Ascending aorta (tissue), 2 donors: Measurements from ENCODE around the gene MEF2C. TPM values are rescaled to one million over a fixed set of nuclear protein-coding genes. Genes with fewer than 3 reads are reported as not detected.
A peak's percentile ranks its signal among the peaks of the same experiment; 100 is the strongest.

Experiments
- DNase-seq, 2 donors: peaks; one replicate each; pipeline ENCODE4 v3.0.0-alpha.2; 2019; ENCODE audit warnings: low spot score in 2 of 2
- H3K27ac ChIP-seq, 2 donors: fragments of 200-600 bp; sonication (generic); one replicate each; pipeline ENCODE4 v1.5.1; 2016 to 2017; ENCODE audit warnings: mild to moderate bottlenecking in 1 of 2
- H3K27me3 ChIP-seq: fragments of 200-600 bp; sonication (generic); one replicate; pipeline ENCODE4 v1.5.1; 2017
- H3K36me3 ChIP-seq, 2 donors: fragments of 200-600 bp; sonication (generic); one replicate each; pipeline ENCODE4 v1.5.1; 2016
- H3K4me1 ChIP-seq, 2 donors: fragments of 200-600 bp; sonication (generic); one replicate each; pipeline ENCODE4 v1.5.1; 2016 to 2017; ENCODE audit warnings: mild to moderate bottlenecking in 1 of 2
- H3K4me3 ChIP-seq, 2 donors: fragments of 200-600 bp; sonication (generic); one replicate each; pipeline ENCODE4 v1.5.1; 2016 to 2017; ENCODE audit warnings: mild to moderate bottlenecking in 1 of 2
- H3K9me3 ChIP-seq, 2 donors: fragments of 200-600 bp; sonication (generic); one replicate each; pipeline ENCODE4 v1.5.1; 2016
- CTCF ChIP-seq, 3 experiments: fragments of 200-600 bp in 2 of 3; fragments of 450-650 bp in 1 of 3; sonication (generic) in 2 of 3; IDR thresholded peaks; one replicate each; pipeline ENCODE4 v1.5.1; 2016 to 2019; ENCODE audit warnings: antibody characterized with exemption in 3 of 3, mild to moderate bottlenecking in 1 of 3, moderate library complexity in 1 of 3
- intact Hi-C: fragments of 100-400 bp; cut with DNase I; formaldehyde crosslinking; loops from one replicate; pipeline ENCODE4 v1.15.1; 2023
- total RNA-seq: library from RNA; depleted of rRNA; stranded (reverse); fragments of >200 nt; gene quantifications from one replicate; pipeline ENCODE4 v1.1.0, GENCODE V29; 2016

MEF2C gene
- total RNA-seq, 1 donor from 2014 or later: 138 TPM

- Histone ChIP-seq H3K4me1 (peaks cover 3 to 49% of the 10 kb centered on the region in 2 donors), H3K36me3 (no peaks in the 10 kb centered on the region), H3K9me3 (no peaks in the 10 kb centered on the region), H3K27ac (peak overlapping the region; percentile 88 to 91), H3K27me3 (no peaks in the 10 kb centered on the region), H3K4me3 (peak overlapping the region; percentile 28 to 50)
- no peak for TF ChIP-seq CTCF (IDR thresholded peaks at IDR 0.05)
- DNase-seq: no peak
- intact Hi-C loops: loop anchor here (5.0 kb wide), 1 partner anchor 118 kb away; no protein-coding TSS in a partner anchor
Measured at GRCh38 chr5:88834131-88834462, 48.9 kb downstream of the MEF2C start.

GRCh38 chr5:88833371-88834130 is 49.4 kb downstream of the MEF2C start:
- DNase-seq: peak; percentile 29 to 89
- Histone ChIP-seq H3K27ac (peak overlapping the region; percentile 88 to 91), H3K4me1 (peaks cover 3 to 52% of the 10 kb centered on the region in 2 donors), H3K9me3 (no peaks in the 10 kb centered on the region), H3K36me3 (no peaks in the 10 kb centered on the region), H3K4me3 (peak overlapping the region; percentile 28 to 50), H3K27me3 (no peaks in the 10 kb centered on the region)
- TF ChIP-seq CTCF (IDR thresholded peaks at IDR 0.05): no peak
- intact Hi-C loops: loop anchor here (2.0 to 5.0 kb wide), 2 partner anchors 101 to 119 kb away; no protein-coding TSS in a partner anchor

- TF ChIP-seq CTCF (IDR thresholded peaks at IDR 0.05): no peak
- Histone ChIP-seq H3K36me3 (no peaks in the 10 kb centered on the region), H3K27ac (peak overlapping the region; percentile 88 to 91), H3K4me1 (peaks cover 0 to 41% of the 10 kb centered on the region in 2 donors), H3K4me3 (no peak overlapping the region), H3K27me3 (no peaks in the 10 kb centered on the region), H3K9me3 (no peaks in the 10 kb centered on the region)
- intact Hi-C loops: loop anchor here (2.0 to 5.0 kb wide), 2 partner anchors 99 to 120 kb away; no protein-coding TSS in a partner anchor
- no peak for DNase-seq
Measured at GRCh38 chr5:88831816-88832215, 51.2 kb downstream of the MEF2C start.

- Histone ChIP-seq H3K27ac (peak overlapping the region; percentile 88 to 91), H3K9me3 (no peaks in the 10 kb centered on the region), H3K27me3 (no peaks in the 10 kb centered on the region), H3K4me3 (peak overlapping the region in 1 of 2 donors; percentile 58), H3K36me3 (no peaks in the 10 kb centered on the region), H3K4me1 (peaks cover 0 to 43% of the 10 kb centered on the region in 2 donors)
- no peak for DNase-seq
- no peak for TF ChIP-seq CTCF (IDR thresholded peaks at IDR 0.05)
- intact Hi-C loops: loop anchor here (5.0 kb wide), 1 partner anchor 122 kb away; no protein-coding TSS in a partner anchor
Measured at GRCh38 chr5:88830567-88830966, 52.4 kb downstream of the MEF2C start.

GRCh38 chr5:88829775-88830174 is 53.2 kb downstream of the MEF2C start:
- Histone ChIP-seq H3K4me3 (peak overlapping the region; percentile 35 to 58), H3K4me1 (peaks cover 0 to 48% of the 10 kb centered on the region in 2 donors), H3K9me3 (no peaks in the 10 kb centered on the region), H3K27ac (peak overlapping the region; percentile 88 to 91), H3K27me3 (no peaks in the 10 kb centered on the region), H3K36me3 (no peaks in the 10 kb centered on the region)
- TF ChIP-seq CTCF (IDR thresholded peaks at IDR 0.05): no peak
- no peak for DNase-seq
- intact Hi-C loops: loop anchor here (5.0 kb wide), 1 partner anchor 123 kb away; no protein-coding TSS in a partner anchor
